D721Med (cell line): ENCODE results near the gene SGIP1.
A peak's percentile ranks its signal among the peaks of the same experiment; 100 is the strongest.

Experiments
- DNase-seq: peaks from one replicate; pipeline ENCODE4 v3.0.0; 2011; ENCODE audit warnings: low spot score; ENCODE audit not compliant: insufficient read length
- FAIRE-seq: peaks from 2 replicates; lab custom pipeline; 2011; peaks lifted over from hg19 to GRCh38; lab: Jason Lieb, UNC
- TF ChIP-seq, protein P1 (sequence below): IDR thresholded peaks from 2 replicates; pipeline ENCODE4 v1.5.1; 2012; ENCODE audit warnings: mild to moderate bottlenecking, control low read depth; ENCODE audit not compliant: insufficient read depth; ENCODE audit errors: missing control alignments

Gene SGIP1

DNA sequence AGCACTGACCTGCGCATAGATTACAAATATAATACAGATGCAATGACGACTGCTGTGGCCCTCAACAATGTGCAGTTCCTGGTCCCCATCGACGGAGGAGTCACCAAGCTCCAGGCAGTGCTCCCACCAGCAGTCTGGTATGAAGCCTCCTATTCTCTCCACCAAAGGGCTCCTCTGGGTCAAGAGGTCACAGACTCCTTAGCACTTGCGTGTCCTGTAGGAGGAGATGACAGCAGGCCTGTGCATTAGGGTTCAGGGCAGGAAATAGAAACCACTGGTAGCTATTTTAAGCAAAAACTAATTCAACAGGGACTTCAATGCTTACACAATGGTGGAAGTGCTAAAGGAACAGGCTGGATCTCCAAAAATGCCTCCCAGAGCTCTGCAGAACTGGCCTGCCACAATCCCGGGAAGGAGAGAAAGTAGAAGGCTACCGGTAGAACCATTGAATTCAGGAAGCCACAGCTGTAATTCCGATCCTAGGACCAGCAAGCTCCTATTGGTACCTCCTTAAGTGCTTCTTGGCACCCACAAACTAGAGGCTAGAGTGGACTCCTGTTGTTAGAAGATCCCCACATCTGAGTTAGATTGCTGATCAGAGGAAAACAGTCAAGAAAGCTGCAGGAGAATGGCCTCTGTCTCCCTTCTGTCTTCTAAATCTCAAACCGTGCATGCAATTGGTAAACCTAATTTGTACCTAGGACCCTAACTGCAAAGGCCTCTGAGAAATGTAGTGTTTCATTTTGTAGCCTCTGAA is 205.6 kb downstream of the SGIP1 start:
- FAIRE-seq = no peak
- TF ChIP-seq, protein P1, sequence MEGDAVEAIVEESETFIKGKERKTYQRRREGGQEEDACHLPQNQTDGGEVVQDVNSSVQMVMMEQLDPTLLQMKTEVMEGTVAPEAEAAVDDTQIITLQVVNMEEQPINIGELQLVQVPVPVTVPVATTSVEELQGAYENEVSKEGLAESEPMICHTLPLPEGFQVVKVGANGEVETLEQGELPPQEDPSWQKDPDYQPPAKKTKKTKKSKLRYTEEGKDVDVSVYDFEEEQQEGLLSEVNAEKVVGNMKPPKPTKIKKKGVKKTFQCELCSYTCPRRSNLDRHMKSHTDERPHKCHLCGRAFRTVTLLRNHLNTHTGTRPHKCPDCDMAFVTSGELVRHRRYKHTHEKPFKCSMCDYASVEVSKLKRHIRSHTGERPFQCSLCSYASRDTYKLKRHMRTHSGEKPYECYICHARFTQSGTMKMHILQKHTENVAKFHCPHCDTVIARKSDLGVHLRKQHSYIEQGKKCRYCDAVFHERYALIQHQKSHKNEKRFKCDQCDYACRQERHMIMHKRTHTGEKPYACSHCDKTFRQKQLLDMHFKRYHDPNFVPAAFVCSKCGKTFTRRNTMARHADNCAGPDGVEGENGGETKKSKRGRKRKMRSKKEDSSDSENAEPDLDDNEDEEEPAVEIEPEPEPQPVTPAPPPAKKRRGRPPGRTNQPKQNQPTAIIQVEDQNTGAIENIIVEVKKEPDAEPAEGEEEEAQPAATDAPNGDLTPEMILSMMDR = no peak
- DNase-seq = no peak

DNA sequence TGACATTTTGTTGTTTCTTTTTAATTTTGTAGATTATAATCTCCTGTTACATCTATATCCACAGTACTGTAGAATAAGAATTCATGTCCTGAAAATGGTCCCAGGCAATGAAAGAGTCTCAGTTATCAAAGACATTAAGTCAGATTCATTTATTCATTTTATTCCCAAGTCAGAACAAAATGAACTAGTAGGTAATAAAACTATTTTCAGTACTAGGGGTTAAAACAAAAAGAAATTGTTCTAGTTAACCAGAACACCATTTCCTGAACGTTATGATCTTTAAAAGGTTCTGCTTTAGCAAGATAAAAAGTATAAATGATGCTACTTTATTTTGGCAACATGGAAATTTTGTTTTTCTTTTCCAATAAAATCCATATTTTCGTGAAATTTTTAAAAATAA is 211.5 kb downstream of the SGIP1 start:
- TF ChIP-seq, protein P1 = no peak
- DNase-seq = no peak
- no peak for FAIRE-seq

DNA sequence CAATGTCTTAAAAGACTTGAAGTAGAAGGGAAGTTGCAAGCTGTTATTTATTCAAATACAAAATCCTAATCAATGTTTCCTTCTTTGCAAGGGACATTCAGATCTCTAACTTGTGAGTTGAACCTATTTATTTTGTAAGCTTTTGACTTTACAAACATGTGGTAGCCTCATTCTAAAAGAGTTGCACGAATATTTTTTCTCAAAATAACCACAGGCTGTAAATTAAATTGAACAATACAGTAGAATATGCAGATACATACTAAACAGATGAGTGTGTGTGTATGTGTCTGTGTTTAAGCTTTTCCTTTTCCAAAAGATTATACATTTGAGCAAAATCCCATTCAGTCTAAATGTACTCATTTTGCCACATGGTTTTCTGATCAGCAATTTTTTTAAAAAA is 213.5 kb downstream of the SGIP1 start:
- FAIRE-seq (peak; percentile 38), DNase-seq (no peak)
- TF ChIP-seq, protein P1 = no peak

DNA sequence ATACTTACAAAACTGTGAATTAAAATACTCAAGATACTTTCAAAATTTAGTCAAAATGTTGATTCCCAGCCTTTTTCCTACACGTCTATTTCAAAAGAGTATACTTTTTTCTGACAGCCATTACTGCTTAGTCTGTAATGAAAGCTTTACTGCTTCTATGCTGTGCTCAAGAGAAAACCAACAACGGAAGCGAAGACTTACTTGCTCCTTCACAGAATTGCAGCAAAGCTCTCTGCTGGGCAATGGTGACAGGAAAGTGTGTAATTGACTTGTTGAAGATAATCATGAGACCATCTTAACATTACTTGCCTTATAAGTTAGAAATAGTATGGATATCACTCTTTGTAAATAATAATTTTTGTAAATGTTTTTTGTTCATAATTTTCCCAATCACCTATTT is 216.6 kb downstream of the SGIP1 start:
- TF ChIP-seq, protein P1 = no peak
- no peak for DNase-seq
- FAIRE-seq = no peak

DNA sequence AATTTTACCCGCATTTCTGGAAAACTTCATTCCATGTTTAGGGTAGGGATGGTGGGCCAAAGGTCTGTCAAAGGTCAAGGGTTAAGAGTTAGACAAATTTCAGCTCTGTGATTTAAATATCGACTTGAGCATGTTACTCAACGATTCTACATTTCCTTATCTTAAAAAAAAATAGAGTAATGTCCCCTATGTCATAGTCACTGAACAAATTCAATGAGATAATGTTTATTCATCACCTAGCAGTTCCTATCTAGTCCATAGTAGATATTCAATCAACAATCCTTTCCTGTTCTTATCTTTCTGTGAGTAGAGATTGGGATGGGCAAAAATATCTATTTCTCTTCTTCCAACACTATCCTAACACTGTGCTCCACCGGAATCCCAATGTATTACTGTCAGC is 217.2 kb downstream of the SGIP1 start:
- DNase-seq = no peak
- no peak for FAIRE-seq

DNA sequence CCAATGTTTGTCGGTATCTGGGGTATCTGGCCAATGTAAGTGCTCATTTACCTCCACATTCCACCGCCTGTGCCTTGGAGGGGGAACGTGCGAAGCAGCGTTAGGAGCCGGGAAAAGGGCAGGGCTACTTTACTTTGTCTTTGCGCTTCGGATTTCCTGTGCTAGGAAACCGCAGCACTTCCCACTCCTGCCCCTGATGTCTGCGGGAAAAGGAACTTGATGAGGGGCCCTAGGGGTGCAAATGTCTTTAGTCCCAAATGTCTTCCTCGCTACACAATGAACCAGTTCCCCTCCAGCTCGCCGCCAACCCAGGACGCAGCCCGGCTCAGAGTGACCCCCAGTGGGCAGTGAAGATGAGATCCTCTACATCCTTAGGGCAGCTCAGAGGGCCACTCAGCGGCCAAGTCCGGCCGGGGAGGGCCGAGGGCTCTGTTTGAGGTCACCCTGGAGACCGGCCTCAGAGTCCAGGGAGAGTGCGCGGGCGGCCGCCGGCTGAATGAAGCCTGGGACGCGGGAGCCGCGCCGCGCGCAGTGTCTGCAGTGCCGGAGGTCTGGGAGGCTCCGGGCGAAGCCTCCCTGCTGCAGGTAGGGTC is 218.1 kb downstream of the SGIP1 start, which contains the start of gene DYNLT5:
Gene DYNLT5 (plus strand): TSS at position 460 of the 593 bp plus-strand sequence. CDS start 2,200 bp downstream, outside the sequence.
- TF ChIP-seq, protein P1 = no peak
- no peak for DNase-seq
- FAIRE-seq = no peak

More for the DNA sequence above, 217.2 kb downstream of the SGIP1 start:
- TF ChIP-seq, protein P1 = no peak
